Stimulated activated CD8-positive, alpha-beta memory T cell treated with anti-CD3 and anti-CD28 coated beads, Interleukin-15, amount 100 ng/mL, for 1 hour (primary cell): ENCODE results near the gene KNOP1.
"Not testable (repeated sequence)": the region's sequence is repeated elsewhere in the genome, so short reads cannot be mapped to it uniquely, and the experiment has no call there.

Source experiments
- DNase-seq: peaks from one replicate; pipeline ENCODE4 v3.0.0-alpha.2; 2020; ENCODE audit warnings: low read depth

The KNOP1 gene

GRCh38 chr16:19683453-19684236 is 34.4 kb downstream of the KNOP1 start:
- no peak for DNase-seq

GRCh38 chr16:19681637-19682036 is 36.4 kb downstream of the KNOP1 start:
- DNase-seq: no peak

GRCh38 chr16:19680881-19681340 is 37.1 kb downstream of the KNOP1 start:
- no peak for DNase-seq

GRCh38 chr16:19679281-19679680 is 38.7 kb downstream of the KNOP1 start:
- DNase-seq: not testable (repeated sequence)

- no peak for DNase-seq
Observed at GRCh38 chr16:19678804-19679203, 39.2 kb downstream of the KNOP1 start.

GRCh38 chr16:19677402-19677801 is 40.6 kb downstream of the KNOP1 start:
- no peak for DNase-seq

GRCh38 chr16:19674485-19674884 is 43.5 kb downstream of the KNOP1 start:
- no peak for DNase-seq

- no peak for DNase-seq
Observed at GRCh38 chr16:19672378-19672777, 45.6 kb downstream of the KNOP1 start.

GRCh38 chr16:19666477-19666876 is 51.5 kb downstream of the KNOP1 start:
- DNase-seq: no peak

- not testable (repeated sequence) for DNase-seq
Observed at GRCh38 chr16:19665313-19665712, 52.7 kb downstream of the KNOP1 start.

GRCh38 chr16:19664166-19664565 is 53.9 kb downstream of the KNOP1 start:
- DNase-seq: no peak

GRCh38 chr16:19662351-19662750 is 55.7 kb downstream of the KNOP1 start:
- no peak for DNase-seq

GRCh38 chr16:19660432-19660831 is 57.6 kb downstream of the KNOP1 start:
- DNase-seq: no peak

- no peak for DNase-seq
Observed at GRCh38 chr16:19659554-19659953, 58.5 kb downstream of the KNOP1 start.

GRCh38 chr16:19657831-19658230 is 60.2 kb downstream of the KNOP1 start:
- no peak for DNase-seq

GRCh38 chr16:19655242-19655777 is 62.7 kb downstream of the KNOP1 start:
- no peak for DNase-seq

GRCh38 chr16:19654147-19654546 is 63.9 kb downstream of the KNOP1 start:
- DNase-seq: no peak
